ACHN (cell line): ENCODE measurements around the gene KIF22.
A peak's percentile ranks its signal among the peaks of the same experiment; 100 is the strongest.
"Not testable (repeated sequence)": the region's sequence is repeated elsewhere in the genome, so short reads cannot be mapped to it uniquely, and the experiment has no call there.

ENCODE experiments used
- DNase-seq: peaks from one replicate; pipeline ENCODE4 v3.0.0-alpha.2; 2015
- in situ Hi-C: cut with HindIII; loops from 2 replicates; pipeline ENCODE4 v1.10.0; 2017; ENCODE audit warnings: low sequenced_read_pairs, low pct_ligation_motif_present, low pct_unique_long_range_greater_than_20kb

KIF22 gene

GRCh38 chr16:29790183-29790948, at the start of gene KIF22:
Gene KIF22 (plus strand): TSS chr16:29790751. CDS start chr16:29790760, 9 bp downstream.
- DNase-seq, result peak; percentile 99
- in situ Hi-C loops, result no loop called here

DNA sequence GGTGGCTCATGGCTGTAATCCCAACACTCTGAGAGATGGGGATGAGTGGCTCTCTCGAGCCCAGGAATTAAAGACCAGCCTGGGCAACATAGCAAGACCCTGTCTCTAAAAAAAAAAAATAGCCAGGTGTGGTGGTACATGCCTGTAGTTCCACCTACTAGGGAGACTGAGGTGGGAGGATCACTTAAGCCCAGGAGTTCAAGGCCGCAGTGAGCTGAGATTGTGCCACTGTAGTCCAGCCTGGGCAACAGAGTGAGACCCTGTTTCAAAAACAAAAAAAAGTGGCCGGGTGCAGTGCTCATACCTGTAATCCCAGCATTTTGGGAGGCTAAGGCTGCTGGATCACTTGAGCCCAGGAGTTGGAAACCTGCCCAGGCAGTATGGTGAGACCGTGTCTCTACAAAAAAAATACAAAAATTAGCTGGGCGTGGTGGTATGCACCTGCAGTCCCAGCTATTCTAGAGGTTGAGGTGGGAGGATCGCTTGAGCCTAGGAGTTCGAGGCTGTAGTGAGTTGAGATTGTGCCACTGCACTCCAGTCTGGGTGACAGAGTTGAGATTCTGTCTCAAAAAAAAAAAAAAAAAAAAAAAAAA, 47.8 kb upstream of the KIF22 start:
- no peak for DNase-seq
- in situ Hi-C loops, result no loop called here

DNA sequence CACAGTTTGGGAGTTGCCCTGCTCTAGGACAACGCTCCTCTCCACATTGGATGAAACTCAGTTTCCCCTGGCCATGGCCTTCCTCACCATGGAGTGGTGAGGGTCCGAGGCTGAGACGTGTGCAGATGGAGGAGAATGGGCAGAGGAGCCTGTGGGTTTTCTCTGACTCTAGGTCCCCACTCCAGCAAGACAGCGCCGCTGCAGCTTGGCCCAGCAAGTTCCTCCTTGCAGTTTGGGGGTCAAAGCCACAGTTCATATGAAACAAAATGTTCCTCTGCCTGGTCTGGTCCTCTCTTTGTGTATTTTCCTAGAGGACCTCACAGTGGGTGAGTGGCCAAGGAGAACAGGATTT, 47.1 kb upstream of the KIF22 start:
- in situ Hi-C loops, result no loop called here
- no peak for DNase-seq

- DNase-seq, result no peak
- in situ Hi-C loops, result no loop called here
Observed at GRCh38 chr16:29743827-29744531, 46.6 kb upstream of the KIF22 start.

- DNase-seq, result no peak
- in situ Hi-C loops, result no loop called here
Observed at GRCh38 chr16:29744541-29745101, 45.9 kb upstream of the KIF22 start.

- DNase-seq, result no peak
- in situ Hi-C loops, result no loop called here
Observed at GRCh38 chr16:29745121-29745852, 45.3 kb upstream of the KIF22 start.

DNA sequence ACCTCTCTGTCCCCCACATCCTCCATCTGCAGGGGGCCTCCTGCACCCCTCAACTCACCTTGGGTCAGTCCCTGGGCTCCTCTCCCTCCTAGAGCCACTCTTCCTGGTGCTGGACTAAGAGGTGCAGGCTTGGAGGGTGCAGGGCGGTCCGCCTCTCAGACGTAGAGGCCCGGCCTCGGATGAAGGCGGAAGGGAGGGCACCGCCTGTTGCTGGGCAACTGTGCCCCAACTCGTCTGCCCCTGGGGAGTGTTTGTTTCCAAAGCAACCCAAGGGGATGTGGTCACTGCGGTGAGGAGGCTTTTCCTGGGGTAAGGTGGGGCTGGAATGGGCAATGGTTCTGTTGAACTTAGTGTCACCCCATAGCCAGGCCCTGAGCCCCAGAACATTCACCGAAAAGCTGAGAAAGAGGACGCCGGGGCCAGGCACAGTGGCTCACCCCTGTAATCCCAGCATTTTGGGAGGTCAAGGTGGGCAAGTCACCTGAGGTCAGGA, 44.7 kb upstream of the KIF22 start, which contains the start of gene C16orf54:
Gene C16orf54, minus strand, starts transcription at position 138 of the 493 bp plus-strand sequence. CDS start 1,039 bp downstream, outside the sequence.
- in situ Hi-C loops, result no loop called here
- DNase-seq, result no peak

GRCh38 chr16:29746518-29746917, 44.0 kb upstream of the KIF22 start:
- DNase-seq, in situ Hi-C loops: not testable (repeated sequence)

- in situ Hi-C loops, result no loop called here
- no peak for DNase-seq
Observed at GRCh38 chr16:29747947-29748759, 42.4 kb upstream of the KIF22 start.

- DNase-seq, in situ Hi-C loops: not testable (repeated sequence)
Observed at GRCh38 chr16:29748760-29749149, 41.8 kb upstream of the KIF22 start.

DNA sequence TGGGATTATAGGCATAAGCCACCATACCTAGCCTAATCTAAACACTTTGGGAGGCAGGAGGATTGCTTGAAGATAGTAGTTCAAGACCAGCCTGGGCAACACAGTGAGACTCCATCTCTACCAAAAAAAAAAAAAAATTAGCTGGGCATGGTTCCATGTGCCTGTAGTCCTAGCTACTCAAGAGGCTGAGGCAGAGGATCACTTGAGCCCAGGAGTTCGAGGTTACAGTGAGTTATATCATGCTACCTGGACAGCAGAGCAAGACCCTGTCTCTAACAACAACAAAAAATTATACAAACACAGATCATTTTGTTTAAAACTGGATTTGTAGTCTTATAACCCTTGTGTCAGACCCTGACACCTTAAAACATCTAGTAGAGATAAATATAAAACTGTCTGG, 37.0 kb upstream of the KIF22 start:
- in situ Hi-C loops, result no loop called here
- DNase-seq, result no peak

- in situ Hi-C loops, result no loop called here
- DNase-seq, result no peak
Observed at GRCh38 chr16:29756654-29757053, 33.9 kb upstream of the KIF22 start.

DNA sequence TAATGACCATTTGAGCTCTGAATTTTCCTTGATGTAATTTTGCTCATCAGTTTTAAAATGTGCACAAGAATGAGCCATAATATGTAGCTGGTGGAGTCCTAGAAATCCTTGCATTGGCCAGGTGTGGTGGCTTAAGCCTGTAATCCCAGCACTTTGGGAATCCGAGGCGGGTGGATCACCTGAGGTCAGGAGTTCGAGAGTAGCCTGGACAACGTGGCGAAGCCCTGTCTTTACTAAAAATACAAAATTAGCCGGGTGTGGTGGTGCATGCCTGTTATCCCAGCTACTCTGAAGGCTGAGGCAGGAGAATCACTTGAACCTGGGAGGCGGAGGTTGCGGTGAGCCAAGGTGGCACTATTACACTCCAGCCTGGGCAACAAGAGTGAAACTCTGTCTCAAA, 33.5 kb upstream of the KIF22 start:
- DNase-seq, in situ Hi-C loops: not testable (repeated sequence)

DNA sequence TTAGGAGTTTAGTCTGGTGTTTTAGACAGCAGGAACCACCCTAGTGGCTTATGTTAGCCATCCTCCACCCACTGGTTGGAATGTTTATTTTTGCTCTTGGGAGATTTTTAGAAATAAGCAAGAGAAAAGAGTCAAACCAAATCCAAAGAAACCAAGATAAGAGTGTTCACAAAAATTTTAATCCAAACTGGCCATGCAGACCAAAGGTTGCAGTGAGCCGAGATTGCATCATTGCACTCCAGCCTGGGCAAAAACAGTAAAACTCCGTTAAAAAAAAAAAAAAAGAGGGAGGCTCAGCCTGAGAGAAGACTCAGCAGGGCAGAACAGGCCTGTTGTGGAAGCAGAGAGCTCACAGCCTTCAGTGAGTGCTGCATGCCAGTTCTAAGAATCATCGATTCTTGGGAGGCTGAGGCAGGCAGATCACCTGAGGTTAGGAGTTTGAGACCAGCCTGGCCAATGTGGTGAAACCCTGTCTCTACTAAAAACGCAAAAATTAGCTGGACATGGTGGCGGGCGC, 32.5 kb upstream of the KIF22 start:
- in situ Hi-C loops, result no loop called here
- DNase-seq, result no peak

GRCh38 chr16:29760567-29761279, 29.8 kb upstream of the KIF22 start:
- in situ Hi-C loops, result no loop called here
- no peak for DNase-seq

- in situ Hi-C loops, DNase-seq: not testable (repeated sequence)
Observed at GRCh38 chr16:29761280-29761651, 29.3 kb upstream of the KIF22 start.

- in situ Hi-C loops, result no loop called here
- DNase-seq, result no peak
Observed at GRCh38 chr16:29761882-29762281, 28.7 kb upstream of the KIF22 start.
